Suprapubic skin (tissue), 4 donors: ENCODE results near the gene CADM1.

Experiments used
- CTCF ChIP-seq, 2 donors: fragments of 200-600 bp in 1 of 2; fragments of 450-650 bp in 1 of 2; sonication (generic) in 1 of 2; IDR thresholded peaks; one replicate each; pipeline ENCODE4 v1.5.1; 2016 to 2019; ENCODE audit warnings: antibody characterized with exemption in 2 of 2, mild to moderate bottlenecking in 1 of 2, moderate library complexity in 1 of 2
- EP300 ChIP-seq: sonication (generic); formaldehyde crosslinking; IDR thresholded peaks from one replicate; pipeline ENCODE4 v1.6.1; 2017; ENCODE audit warnings: antibody characterized with exemption
- POLR2AphosphoS5 ChIP-seq, 3 donors: sonication (generic); formaldehyde crosslinking; IDR thresholded peaks; one replicate each; pipeline ENCODE4 v1.6.1; 2017; ENCODE audit warnings: antibody characterized with exemption in 3 of 3

GRCh38 chr11:115379528-115379927, 124.7 kb downstream of the CADM1 start:
- no peak for TF ChIP-seq CTCF (IDR thresholded peaks at IDR 0.05)
- TF ChIP-seq EP300 = no peak
- TF ChIP-seq POLR2AphosphoS5 (IDR thresholded peaks at IDR 0.05) = no peak
